ENCODE data around the gene ATG4D. TPM values are rescaled to one million over a fixed set of nuclear protein-coding genes. Genes with fewer than 3 reads are reported as not detected.

The ATG4D gene
- 6.5 and 8.2 TPM in 2 replicates for total RNA-seq

GRCh38 chr19:10543420-10544241 lies at the start of gene ATG4D:
Gene ATG4D (plus strand): TSS chr19:10543904. CDS start chr19:10544091, 187 bp downstream.

DNA sequence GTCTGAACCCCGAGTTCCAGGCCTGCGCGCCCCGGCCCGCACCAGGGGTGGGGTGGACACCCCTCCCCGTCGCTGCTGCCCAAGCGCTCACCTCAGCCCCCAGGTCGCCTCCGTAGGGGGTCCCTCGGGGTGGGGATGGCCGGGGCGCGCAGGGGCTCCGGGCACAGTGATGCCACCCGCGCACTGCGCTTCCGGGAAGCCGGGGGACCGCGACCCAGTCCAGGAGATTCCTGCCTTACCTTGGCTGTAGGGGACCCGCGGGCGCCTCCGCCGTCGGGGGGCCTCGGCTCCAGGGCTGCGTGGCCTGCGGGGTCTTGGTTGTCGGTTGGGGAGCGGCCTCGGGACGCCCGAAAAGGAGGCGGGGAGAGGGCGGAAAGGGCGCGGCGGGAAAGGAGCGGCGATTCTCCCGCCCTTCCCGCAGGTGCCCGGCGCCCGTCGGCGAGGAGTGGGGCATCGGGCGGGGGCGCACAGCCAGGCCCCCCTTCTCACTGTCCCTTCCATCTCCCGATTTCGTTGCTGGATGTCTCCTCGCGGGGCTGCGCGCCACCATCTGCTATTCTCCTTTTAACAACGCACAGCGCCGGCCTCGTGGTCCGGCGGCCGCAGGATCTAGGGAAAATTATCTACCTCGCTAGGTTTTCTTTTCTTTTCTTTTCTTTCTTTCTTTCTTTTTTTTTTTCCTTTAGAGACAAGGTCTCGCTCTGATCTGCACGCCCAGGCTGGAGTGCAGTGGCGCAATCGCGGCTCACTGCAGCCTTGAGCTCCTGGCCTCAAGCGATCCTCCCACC lies 40.5 kb upstream of the ATG4D start, which contains the start of gene KEAP1:
KEAP1 (minus strand) TSS at position 355 of the 788 bp plus-strand sequence. CDS start 3,323 bp downstream, outside the sequence.

GRCh38 chr19:10517361-10517759 lies 26.3 kb upstream of the ATG4D start, which contains the start of gene S1PR5:
Gene S1PR5 (minus strand): TSS chr19:10517447. CDS start chr19:10515011, 2,436 bp downstream.

GRCh38 chr19:10565567-10566407 lies 22.1 kb downstream of the ATG4D start, which contains the start of gene KRI1:
Gene KRI1 (minus strand): TSS chr19:10566010. CDS start chr19:10565999, 11 bp downstream.

GRCh38 chr19:10568826-10569651 lies 25.3 kb downstream of the ATG4D start, which contains the start of gene CDKN2D:
Gene CDKN2D (minus strand): TSS chr19:10568979. CDS start chr19:10568653, 326 bp downstream.

GRCh38 chr19:10587022-10587838 lies 43.5 kb downstream of the ATG4D start, which contains the start of gene AP1M2:
Gene AP1M2 (minus strand): TSS chr19:10587312. CDS start chr19:10587231, 81 bp downstream.

Other genes with a start within 250 kb of the ATG4D start
- 0.32 and 0.44 TPM in 2 replicates for gene ZGLP1, start 234.1 kb upstream of the ATG4D start, total RNA-seq
- 13.6 and 21.1 TPM in 2 replicates for gene FDX2, start 227.9 kb upstream of the ATG4D start, total RNA-seq
- gene RAVER1, start 210.4 kb upstream of the ATG4D start, total RNA-seq: 5.8 and 17.7 TPM in 2 replicates
- gene ICAM3, start 204.3 kb upstream of the ATG4D start, total RNA-seq: 10.5 and 20.9 TPM in 2 replicates
- gene TYK2, start 163.3 kb upstream of the ATG4D start, total RNA-seq: 84.3 and 118 TPM in 2 replicates
- 313 and 340 TPM in 2 replicates for gene CDC37, start 140.4 kb upstream of the ATG4D start, total RNA-seq
- gene PDE4A, start 123.4 kb upstream of the ATG4D start, total RNA-seq: 1.1 and 4.2 TPM in 2 replicates
- 78.8 and 118 TPM in 2 replicates for gene KEAP1, start 40.5 kb upstream of the ATG4D start, total RNA-seq
- gene S1PR5, start 26.5 kb upstream of the ATG4D start, total RNA-seq: 0.13 and 0.16 TPM in 2 replicates
- gene KRI1, start 22.1 kb downstream of the ATG4D start, total RNA-seq: 6.2 and 7.4 TPM in 2 replicates
- 6.2 and 7.1 TPM in 2 replicates for gene CDKN2D, start 25.1 kb downstream of the ATG4D start, total RNA-seq
- 0.13 TPM in 1 of 2 replicates, not detected in the other for gene AP1M2, start 43.4 kb downstream of the ATG4D start, total RNA-seq
- gene SLC44A2, start 81.6 kb downstream of the ATG4D start, total RNA-seq: 45.5 and 88.3 TPM in 2 replicates
- gene ILF3, start 110.4 kb downstream of the ATG4D start, total RNA-seq: 74.3 and 149 TPM in 2 replicates
- gene QTRT1, start 157.5 kb downstream of the ATG4D start, total RNA-seq: 19.6 and 27.8 TPM in 2 replicates
- gene DNM2, start 174.2 kb downstream of the ATG4D start, total RNA-seq: 86.9 and 167 TPM in 2 replicates